HepG2 (cell line): ENCODE results near the gene ATP6V1F.

ENCODE experiments used
- CHD4 ChIP-seq: fragments of 200-600 bp; sonication (generic); IDR thresholded peaks from 2 replicates; pipeline ENCODE4 v1.7.0; 2017; ENCODE audit warnings: mild to moderate bottlenecking, low read length, borderline replicate concordance
- EZH2 ChIP-seq: conservative IDR thresholded peaks from 2 replicates; pipeline ENCODE4 v1.6.1; 2012; ENCODE audit warnings: mild to moderate bottlenecking, low read depth, low read length, moderate library complexity
- HOXD1 ChIP-seq: sonication (generic); formaldehyde crosslinking; IDR thresholded peaks from 2 replicates; pipeline ENCODE4 v1.5.0; 2020; ENCODE audit warnings: missing genetic modification reagents
- MAFK ChIP-seq, 2 experiments: IDR thresholded peaks in 1 of 2; conservative IDR thresholded peaks in 1 of 2; 2 replicates each; pipeline ENCODE4 v1.6.1; 2011; ENCODE audit warnings: improper control_type of control experiment in 2 of 2, low read length in 2 of 2
- NR2F1 ChIP-seq, 2 experiments: fragments of 450-650 bp in 1 of 2; formaldehyde crosslinking in 1 of 2; IDR thresholded peaks; 2 replicates each; pipeline versions ENCODE4 v1.5.0 to v1.6.1; 2016 to 2020; ENCODE audit warnings: mild to moderate bottlenecking in 1 of 2, missing compliant biosample characterization in 1 of 2, missing genetic modification reagents in 1 of 2, moderate library complexity in 1 of 2

GRCh38 chr7:128911423-128912031 is 48.9 kb downstream of the ATP6V1F start:
- TF ChIP-seq HOXD1 (CRISPR knock-in tag) = no peak
- TF ChIP-seq NR2F1 (CRISPR knock-in tag; IDR thresholded peaks at IDR 0.05) = no peak
- no peak for TF ChIP-seq MAFK (conservative IDR thresholded peaks at IDR 0.05 in 1 of 2, IDR thresholded peaks at IDR 0.05 in 1 of 2; ENCODE audit: low read length in 2 of 2)
- TF ChIP-seq CHD4 = no peak
- no peak for TF ChIP-seq EZH2
